Anterior cingulate cortex (tissue), 58 donors: Measurements from ENCODE around the gene HCN3.

Source experiments
- DNase-seq, 58 donors: peaks; one replicate each; lab custom pipeline; 2025; lab: John Stamatoyannopoulos, UW

The HCN3 gene

DNA sequence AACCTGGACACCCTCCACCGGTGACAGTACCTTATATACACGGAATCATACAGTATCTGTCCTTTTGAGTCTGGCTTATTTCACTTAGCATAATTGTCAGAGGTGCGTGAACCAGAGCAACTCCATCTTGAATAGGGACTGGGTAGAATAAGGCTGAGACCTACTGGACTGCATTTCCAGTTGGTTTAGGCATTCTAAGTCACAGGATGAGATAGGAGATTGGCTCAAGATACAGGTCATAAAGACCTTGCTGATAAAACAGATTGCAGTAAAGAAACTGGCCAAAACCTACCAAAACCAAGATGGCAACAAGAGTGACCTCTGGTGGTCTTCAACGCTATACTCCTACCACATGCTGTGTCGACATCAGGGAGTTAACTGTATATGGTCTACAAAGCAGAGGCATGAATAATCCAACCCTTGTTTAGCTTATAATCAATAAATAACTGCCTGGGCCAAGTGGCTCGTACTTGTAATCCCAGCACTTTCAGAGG lies 30.0 kb downstream of the HCN3 start:
- DNase-seq: no peak

- peak; percentile 92 to 100 (median 99) for DNase-seq
Observed at GRCh38 chr1:155308493-155309422, 31.5 kb downstream of the HCN3 start, which contains the start of gene FDPS. TSS of gene FDPS (plus strand) at chr1:155308866. CDS start at chr1:155309790, 924 bp downstream.

GRCh38 chr1:155309423-155310021 lies 32.3 kb downstream of the HCN3 start:
- DNase-seq: peak in 13 of 58 donors; percentile 3 to 55 (median 20)

GRCh38 chr1:155313261-155313660 lies 36.0 kb downstream of the HCN3 start:
- peak in 27 of 58 donors; percentile 6 to 60 (median 22) for DNase-seq

GRCh38 chr1:155316922-155317321 lies 39.7 kb downstream of the HCN3 start:
- DNase-seq: no peak

- DNase-seq: no peak
Observed at GRCh38 chr1:155318082-155318481, 40.8 kb downstream of the HCN3 start.

DNA sequence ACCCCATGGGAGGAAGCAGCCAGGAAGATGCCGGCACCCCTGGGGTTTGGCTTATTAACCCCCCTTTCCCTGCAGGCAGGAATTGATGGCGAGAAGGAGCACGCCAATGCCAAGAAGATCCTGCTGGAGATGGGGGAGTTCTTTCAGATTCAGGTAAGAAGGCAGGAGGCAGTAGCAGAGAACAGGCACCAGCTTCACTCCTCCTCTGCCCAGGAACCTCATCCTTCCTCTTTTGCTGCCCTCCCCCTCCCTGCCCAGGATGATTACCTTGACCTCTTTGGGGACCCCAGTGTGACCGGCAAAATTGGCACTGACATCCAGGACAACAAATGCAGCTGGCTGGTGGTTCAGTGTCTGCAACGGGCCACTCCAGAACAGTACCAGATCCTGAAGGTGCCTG lies 42.3 kb downstream of the HCN3 start:
- DNase-seq: no peak

GRCh38 chr1:155320252-155320651 lies 43.0 kb downstream of the HCN3 start:
- no peak for DNase-seq

DNA sequence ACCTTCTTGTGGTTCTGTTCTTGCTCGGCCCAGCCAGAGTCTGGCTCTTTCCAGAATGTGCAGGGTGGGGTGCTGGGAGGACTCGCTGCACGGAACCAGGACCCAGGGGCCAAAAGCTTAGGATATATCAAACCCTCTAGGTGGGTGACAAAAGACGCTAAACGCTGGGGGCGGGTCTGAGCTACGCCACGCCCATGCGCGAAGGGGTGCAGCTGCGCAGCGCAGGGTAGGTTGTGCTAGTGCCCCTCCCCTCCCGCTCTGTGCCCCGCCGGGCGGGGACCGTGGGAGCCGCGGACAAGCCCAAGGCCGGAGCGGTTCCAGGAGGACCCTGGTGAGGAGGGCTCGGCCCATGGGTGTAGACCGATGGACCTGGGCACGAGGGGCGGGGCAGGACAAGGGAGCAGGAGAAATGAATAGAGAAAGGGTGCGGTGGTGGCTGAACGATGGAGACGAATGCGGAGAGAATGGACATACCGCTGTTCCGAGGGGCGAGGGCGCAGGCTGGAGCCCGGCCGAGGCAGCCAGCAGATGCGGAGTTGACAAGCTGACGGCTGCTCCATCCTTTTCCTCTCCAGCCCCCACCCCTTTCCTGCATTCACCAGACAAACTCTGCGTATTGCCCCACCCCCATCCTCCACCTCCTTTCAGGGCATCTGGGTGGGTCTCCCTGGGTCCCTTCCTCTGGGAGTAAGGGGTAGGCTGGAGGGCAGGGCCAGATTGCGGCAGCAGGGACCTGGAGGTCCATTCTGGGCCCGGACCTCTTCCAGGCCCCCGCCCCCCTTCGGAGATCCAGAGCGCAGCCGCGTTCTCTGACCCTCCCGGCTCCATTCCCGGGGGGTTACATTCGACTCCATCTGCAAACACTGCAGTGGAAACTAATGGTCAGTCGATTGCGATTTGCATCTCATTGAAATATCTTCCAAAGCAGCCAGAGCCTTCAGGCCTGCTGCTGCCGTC lies 43.7 kb downstream of the HCN3 start, which contains the start of gene RUSC1:
RUSC1 (plus strand) TSS at position 234 of the 957 bp plus-strand sequence. CDS start 880 bp downstream, outside the sequence.
- peak in 57 of 58 donors; percentile 17 to 90 (median 72) for DNase-seq

GRCh38 chr1:155321639-155322503 lies 44.6 kb downstream of the HCN3 start:
- DNase-seq: peak in 3 of 58 donors; percentile 20 to 57 (median 27)

- peak in 13 of 58 donors; percentile 10 to 67 (median 42) for DNase-seq
Observed at GRCh38 chr1:155322571-155322952, 45.3 kb downstream of the HCN3 start.

GRCh38 chr1:155322953-155323728 lies 45.9 kb downstream of the HCN3 start:
- DNase-seq: peak; percentile 19 to 87 (median 74)

GRCh38 chr1:155323729-155324036 lies 46.4 kb downstream of the HCN3 start:
- peak in 53 of 58 donors; percentile 7 to 86 (median 71) for DNase-seq

DNA sequence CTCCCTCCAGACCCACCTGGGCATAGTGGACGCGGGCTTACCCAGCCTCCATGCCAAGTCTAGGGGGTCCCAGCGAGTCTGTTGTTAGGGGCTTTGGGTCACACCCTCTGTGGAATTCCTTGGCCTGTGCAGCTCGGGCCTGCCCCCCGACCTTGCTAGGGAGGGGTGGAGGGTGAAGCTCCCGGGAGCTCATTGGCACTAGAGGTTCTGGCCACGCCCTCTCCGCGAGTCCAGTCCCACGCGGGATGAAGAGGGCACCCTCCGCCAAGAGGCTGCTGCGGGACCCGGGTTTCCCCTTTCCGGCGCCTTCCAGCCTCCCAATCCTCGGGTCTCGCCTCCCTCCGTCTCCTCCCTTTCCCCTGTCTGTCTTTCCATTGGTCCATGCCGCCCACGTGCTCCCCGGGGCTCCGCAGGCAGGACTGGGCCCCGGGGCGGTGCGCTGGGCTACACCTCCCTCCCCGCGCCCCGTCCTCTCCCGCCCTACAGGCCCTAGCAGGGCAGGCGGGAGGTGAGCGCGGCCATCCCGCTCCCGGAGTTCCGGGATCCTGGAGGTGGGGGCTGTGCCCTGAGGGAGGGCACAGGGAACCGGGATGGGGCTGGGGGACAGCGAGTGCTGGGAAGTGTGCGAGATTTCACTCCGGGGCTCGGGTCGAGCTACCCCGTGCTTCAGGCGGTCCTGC lies 46.9 kb downstream of the HCN3 start:
- DNase-seq: peak; percentile 38 to 96 (median 90)

DNA sequence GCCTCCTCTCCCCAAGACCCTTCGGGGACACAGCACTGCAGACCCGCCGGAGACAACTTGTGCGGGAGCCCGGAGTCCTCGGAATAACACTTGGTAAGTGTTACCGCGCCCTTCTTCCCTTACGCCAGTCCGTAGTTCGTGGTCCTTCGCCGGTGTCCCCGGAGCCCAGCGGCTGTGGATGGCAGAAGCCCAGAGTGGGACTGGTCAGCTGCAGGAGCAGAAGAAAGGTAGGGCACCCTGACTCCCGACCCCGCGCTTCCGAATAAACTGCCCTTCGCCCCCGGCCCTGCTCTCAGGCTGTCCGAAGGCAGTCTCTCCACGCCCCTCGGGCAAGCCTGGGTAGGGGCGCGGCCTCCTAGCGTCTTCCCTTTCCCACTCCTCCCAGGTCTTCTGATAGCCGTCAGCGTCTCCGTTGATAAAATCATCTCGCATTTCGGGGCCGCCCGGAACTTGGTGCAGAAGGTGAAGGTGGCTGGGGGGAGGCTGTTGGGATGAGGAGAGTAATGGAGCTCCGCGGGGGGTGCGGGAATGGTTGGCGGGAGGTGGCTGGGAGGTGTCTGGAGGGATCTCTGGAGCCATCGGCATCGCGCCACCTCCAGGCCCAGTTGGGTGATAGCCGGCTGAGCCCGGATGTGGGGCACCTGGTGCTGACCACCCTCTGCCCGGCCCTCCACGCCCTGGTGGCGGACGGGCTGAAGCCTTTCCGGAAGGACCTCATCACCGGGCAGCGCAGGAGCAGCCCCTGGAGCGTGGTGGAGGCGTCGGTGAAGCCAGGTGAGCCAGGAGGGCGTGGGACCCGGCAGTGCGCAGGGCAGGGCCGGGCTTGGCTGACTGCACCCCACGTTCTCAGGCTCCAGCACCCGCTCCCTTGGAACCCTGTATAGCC lies 47.7 kb downstream of the HCN3 start:
- peak in 12 of 58 donors; percentile 16 to 53 (median 36) for DNase-seq

DNA sequence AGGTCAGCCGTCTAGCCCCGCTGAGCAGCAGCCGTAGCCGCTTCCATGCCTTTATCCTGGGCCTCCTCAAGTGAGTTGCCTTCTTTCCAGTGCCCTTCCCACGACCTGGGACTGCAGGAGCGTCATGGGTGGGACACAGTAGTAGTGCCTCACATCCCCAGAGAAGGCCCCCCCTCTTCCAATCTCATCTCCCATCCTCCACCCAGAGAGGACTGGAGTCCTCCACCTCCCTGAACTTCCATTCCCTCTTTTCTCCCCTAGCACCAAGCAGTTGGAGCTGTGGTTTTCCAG lies 48.3 kb downstream of the HCN3 start:
- no peak for DNase-seq

DNA sequence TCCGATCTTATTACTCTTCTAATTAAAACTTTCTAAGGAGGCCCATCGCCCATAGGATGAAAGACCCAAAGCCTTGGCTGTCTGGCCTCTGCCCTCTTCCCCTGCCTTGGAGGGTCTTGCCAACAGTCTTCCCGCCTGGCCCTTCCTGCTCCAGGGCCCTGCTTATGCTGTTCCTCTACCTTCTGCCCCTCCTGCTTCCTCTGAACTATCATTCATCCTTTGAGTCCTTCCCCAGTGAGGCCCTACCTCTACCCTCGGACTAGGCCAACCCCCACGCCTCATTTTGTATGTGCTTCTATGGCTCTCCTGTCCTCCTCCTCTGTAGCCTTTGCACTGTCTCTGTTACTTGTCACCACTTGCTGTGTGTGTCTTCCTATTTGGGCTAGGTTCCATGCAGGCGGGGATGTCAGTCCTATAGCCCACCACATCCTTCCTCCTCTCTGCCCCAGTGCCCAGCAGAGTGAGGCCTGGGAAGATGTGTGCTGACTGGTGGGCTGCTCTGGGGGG lies 48.8 kb downstream of the HCN3 start:
- DNase-seq: no peak
